Placental pericyte (primary cell): ENCODE measurements around the gene DOCK9. TPM values are rescaled to one million over a fixed set of nuclear protein-coding genes. Genes with fewer than 3 reads are reported as not detected.

Source experiments
- small RNA-seq: library from RNA; depleted of rRNA; stranded (forward); fragments of <200 nt; gene quantifications from one replicate; pipeline ENCODE3, GENCODE V24; 2012; ENCODE audit warnings: low replicate concordance
- total RNA-seq: library from RNA; depleted of rRNA; stranded (reverse); fragments of >200 nt; gene quantifications from 2 replicates; pipeline ENCODE4 v1.2.3, GENCODE V29; 2012

Gene DOCK9, protein sequence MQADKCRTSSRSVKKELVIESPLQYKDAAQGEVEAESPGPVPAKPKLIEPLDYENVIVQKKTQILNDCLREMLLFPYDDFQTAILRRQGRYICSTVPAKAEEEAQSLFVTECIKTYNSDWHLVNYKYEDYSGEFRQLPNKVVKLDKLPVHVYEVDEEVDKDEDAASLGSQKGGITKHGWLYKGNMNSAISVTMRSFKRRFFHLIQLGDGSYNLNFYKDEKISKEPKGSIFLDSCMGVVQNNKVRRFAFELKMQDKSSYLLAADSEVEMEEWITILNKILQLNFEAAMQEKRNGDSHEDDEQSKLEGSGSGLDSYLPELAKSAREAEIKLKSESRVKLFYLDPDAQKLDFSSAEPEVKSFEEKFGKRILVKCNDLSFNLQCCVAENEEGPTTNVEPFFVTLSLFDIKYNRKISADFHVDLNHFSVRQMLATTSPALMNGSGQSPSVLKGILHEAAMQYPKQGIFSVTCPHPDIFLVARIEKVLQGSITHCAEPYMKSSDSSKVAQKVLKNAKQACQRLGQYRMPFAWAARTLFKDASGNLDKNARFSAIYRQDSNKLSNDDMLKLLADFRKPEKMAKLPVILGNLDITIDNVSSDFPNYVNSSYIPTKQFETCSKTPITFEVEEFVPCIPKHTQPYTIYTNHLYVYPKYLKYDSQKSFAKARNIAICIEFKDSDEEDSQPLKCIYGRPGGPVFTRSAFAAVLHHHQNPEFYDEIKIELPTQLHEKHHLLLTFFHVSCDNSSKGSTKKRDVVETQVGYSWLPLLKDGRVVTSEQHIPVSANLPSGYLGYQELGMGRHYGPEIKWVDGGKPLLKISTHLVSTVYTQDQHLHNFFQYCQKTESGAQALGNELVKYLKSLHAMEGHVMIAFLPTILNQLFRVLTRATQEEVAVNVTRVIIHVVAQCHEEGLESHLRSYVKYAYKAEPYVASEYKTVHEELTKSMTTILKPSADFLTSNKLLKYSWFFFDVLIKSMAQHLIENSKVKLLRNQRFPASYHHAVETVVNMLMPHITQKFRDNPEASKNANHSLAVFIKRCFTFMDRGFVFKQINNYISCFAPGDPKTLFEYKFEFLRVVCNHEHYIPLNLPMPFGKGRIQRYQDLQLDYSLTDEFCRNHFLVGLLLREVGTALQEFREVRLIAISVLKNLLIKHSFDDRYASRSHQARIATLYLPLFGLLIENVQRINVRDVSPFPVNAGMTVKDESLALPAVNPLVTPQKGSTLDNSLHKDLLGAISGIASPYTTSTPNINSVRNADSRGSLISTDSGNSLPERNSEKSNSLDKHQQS (N-terminal part only)
- total RNA-seq = 15.1 and 78.9 TPM in 2 replicates

DNA sequence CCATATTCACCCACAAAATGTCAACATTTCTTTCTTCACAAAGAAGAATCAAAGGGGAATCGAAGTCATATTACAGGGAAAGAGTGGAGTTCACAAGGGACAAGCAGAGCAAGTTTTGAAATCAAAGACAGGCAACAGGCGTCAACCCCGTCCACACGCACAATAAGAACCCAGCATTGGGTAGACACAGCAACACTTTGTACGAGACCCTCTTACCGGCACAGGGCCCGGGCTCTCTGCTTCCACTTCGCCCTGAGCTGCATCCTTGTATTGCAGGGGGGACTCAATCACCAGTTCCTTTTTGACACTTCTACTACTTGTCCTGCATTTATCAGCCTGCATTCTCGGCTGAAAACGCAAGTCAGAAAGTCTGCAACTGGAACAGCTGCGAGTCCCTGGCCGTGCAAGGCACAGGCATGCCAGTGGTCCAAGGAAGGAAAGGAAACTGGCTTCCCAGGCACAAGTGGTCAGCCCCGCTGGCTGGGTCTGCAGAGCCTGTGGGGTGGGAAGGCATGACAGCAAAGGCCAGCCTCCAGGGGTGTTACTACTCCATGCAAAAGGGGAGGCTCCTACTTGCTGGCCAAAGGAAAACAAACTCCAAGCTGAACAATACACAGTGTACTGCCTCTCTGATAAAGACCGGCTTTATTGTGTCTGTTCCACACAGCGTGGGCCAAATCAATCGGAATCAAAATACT lies at the start of gene DOCK9:
Gene DOCK9, minus strand, starts transcription at position 497 of the 698 bp plus-strand sequence. Its CDS starts 155 bp downstream, at position 342.

GRCh38 chr13:98752467-98753290 lies 225.2 kb downstream of the DOCK9 start, which contains the start of gene SLC15A1:
Gene SLC15A1 (minus strand): TSS chr13:98752672. CDS start chr13:98752598, 74 bp downstream.

Small RNAs within 50 kb of the gene (small RNA-seq; reads per million reads assigned to genes)
- not detected for gene AL161420.1
- gene RNU6-83P = not detected

Other genes with a start within 250 kb of the DOCK9 start
- not detected in 2 replicates for gene SLC15A1, start 225.4 kb downstream of the DOCK9 start, total RNA-seq
- 35.9 and 37.8 TPM in 2 replicates for gene UBAC2, start 222.8 kb upstream of the DOCK9 start, total RNA-seq